Breast epithelium (tissue), 3 donors: ENCODE data around the gene NDUFAF5.

Experiments used
- POLR2A ChIP-seq: fragments of 450-650 bp; IDR thresholded peaks from one replicate; pipeline ENCODE4 v1.6.1; 2016; ENCODE audit warnings: antibody characterized with exemption, mild to moderate bottlenecking, moderate library complexity
- POLR2AphosphoS5 ChIP-seq, 3 donors: sonication (generic); formaldehyde crosslinking; IDR thresholded peaks; one replicate each; pipeline ENCODE4 v1.6.1; 2017; ENCODE audit warnings: antibody characterized with exemption in 3 of 3
- TF ChIP-seq, protein P1 (sequence below), 3 donors: fragments of 450-650 bp; IDR thresholded peaks; one replicate each; pipeline ENCODE4 v1.5.1; 2016 to 2017; ENCODE audit warnings: antibody characterized with exemption in 3 of 3, mild to moderate bottlenecking in 3 of 3, moderate library complexity in 3 of 3

DNA sequence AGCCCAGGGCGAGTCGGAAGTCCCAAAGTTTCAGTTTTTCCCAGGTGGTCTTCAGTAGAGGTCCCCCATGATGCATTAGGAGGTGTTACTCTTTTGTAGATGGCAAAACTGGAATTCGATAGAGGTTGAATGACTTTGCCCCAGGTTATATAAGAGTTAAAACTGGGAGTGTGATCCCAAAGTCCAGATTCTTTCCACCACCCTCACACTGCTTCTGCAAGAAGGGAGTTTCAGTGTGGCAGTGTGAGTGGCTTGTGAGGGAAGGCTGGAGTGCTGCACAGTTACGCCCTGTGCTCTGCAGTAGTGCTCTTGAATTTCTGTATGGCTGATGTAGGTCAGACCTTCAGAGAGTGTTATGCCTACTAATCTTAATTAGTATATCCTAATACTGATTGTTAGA lies 29.8 kb downstream of the NDUFAF5 start:
- TF ChIP-seq POLR2A = no peak
- TF ChIP-seq, protein P1, sequence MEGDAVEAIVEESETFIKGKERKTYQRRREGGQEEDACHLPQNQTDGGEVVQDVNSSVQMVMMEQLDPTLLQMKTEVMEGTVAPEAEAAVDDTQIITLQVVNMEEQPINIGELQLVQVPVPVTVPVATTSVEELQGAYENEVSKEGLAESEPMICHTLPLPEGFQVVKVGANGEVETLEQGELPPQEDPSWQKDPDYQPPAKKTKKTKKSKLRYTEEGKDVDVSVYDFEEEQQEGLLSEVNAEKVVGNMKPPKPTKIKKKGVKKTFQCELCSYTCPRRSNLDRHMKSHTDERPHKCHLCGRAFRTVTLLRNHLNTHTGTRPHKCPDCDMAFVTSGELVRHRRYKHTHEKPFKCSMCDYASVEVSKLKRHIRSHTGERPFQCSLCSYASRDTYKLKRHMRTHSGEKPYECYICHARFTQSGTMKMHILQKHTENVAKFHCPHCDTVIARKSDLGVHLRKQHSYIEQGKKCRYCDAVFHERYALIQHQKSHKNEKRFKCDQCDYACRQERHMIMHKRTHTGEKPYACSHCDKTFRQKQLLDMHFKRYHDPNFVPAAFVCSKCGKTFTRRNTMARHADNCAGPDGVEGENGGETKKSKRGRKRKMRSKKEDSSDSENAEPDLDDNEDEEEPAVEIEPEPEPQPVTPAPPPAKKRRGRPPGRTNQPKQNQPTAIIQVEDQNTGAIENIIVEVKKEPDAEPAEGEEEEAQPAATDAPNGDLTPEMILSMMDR (IDR thresholded peaks at IDR 0.05) = no peak
- TF ChIP-seq POLR2AphosphoS5 (IDR thresholded peaks at IDR 0.05) = no peak
